GM12878 (cell line): ENCODE results near the gene AHNAK2. TPM values are rescaled to one million over a fixed set of nuclear protein-coding genes. Genes with fewer than 3 reads are reported as not detected.

ENCODE experiments used
- ATAC-seq: fragments of 200-7000 bp; cut with Tn5 transposase; 3 replicates; pipeline ENCODE4 v1.9.1; 2020; ENCODE audit warnings: mild to moderate bottlenecking, moderate library complexity
- BruUV-seq: library from RNA; stranded (reverse); fragments of 400-500 nt; replicated peaks from 2 replicates; lab custom pipeline; 2021; lab: Mats Ljungman, UMichigan
- CTCF ChIA-PET: fragments of 300-600 bp; sonication (Branson Sonifier 250); formaldehyde crosslinking; extraction: SDS; loops from one replicate; lab custom pipeline; 2021; ENCODE audit warnings: inconsistent platforms; lab: Yijun Ruan, JAX
- POLR2A ChIA-PET: fragments of 350-600 bp; formaldehyde crosslinking; extraction: SDS; loops from one replicate; lab custom pipeline; 2021; ENCODE audit warnings: inconsistent platforms; lab: Charles Lee
- RAD21 ChIA-PET: fragments of 300-600 bp; sonication (Branson Sonifier 250); formaldehyde crosslinking; loops from one replicate; lab custom pipeline; 2023; ENCODE audit warnings: antibody characterized with exemption; ENCODE audit not compliant: unreplicated experiment; lab: Charles Lee
- SMC1A ChIA-PET: fragments of 300-600 bp; sonication (Branson Sonifier 250); formaldehyde crosslinking; loops from one replicate; lab custom pipeline; 2023; ENCODE audit not compliant: unreplicated experiment, uncharacterized antibody; lab: Charles Lee
- DNase-seq: peaks from one replicate; pipeline ENCODE4 v3.0.0-alpha.2; 2011; ENCODE audit warnings: low read depth, low spot score
- FAIRE-seq: peaks from 3 replicates; lab custom pipeline; 2011; peaks lifted over from hg19 to GRCh38; lab: Jason Lieb, UNC
- H2AFZ ChIP-seq: 2 replicates; pipeline ENCODE4 v1.6.0; 2011; ENCODE audit warnings: low read depth, low read length, control low read depth; ENCODE audit not compliant: control insufficient read depth
- H3K27ac ChIP-seq: 2 replicates; pipeline ENCODE4 v1.5.1; 2011; ENCODE audit warnings: control low read depth; ENCODE audit not compliant: control insufficient read depth, insufficient read depth
- H3K27me3 ChIP-seq, 2 experiments: replicated peaks in 1 of 2; 2 replicates each; pipeline versions ENCODE4 v1.6.0 to v1.6.1; 2011; ENCODE audit warnings: low read length in 1 of 2; ENCODE audit not compliant: control insufficient read depth in 2 of 2, insufficient read depth in 2 of 2
- H3K36me3 ChIP-seq, 2 experiments: 2 replicates each; pipeline ENCODE4 v1.5.1; 2011; ENCODE audit warnings: low read length in 1 of 2; ENCODE audit not compliant: control insufficient read depth in 2 of 2, insufficient read depth in 2 of 2
- H3K4me1 ChIP-seq: 2 replicates; pipeline ENCODE4 v1.6.1; 2011; ENCODE audit warnings: mild to moderate bottlenecking, low read length, moderate library complexity, mixed read lengths; ENCODE audit not compliant: control insufficient read depth, insufficient read depth
- H3K4me2 ChIP-seq: 2 replicates; pipeline ENCODE4 v1.6.0; 2011; ENCODE audit warnings: control low read depth; ENCODE audit not compliant: control insufficient read depth, insufficient read depth
- H3K4me3 ChIP-seq: fragments of 200-600 bp; sonication (generic); 2 replicates; pipeline ENCODE4 v1.5.1; 2016
- H3K79me2 ChIP-seq: 2 replicates; pipeline ENCODE4 v1.6.0; 2011; ENCODE audit warnings: low read length; ENCODE audit not compliant: control insufficient read depth, insufficient read depth
- H3K9ac ChIP-seq: 2 replicates; pipeline ENCODE4 v1.8.0; 2011; ENCODE audit warnings: low read length, control low read depth, mixed read lengths; ENCODE audit not compliant: control insufficient read depth, insufficient read depth
- H3K9me3 ChIP-seq: replicated peaks from 3 replicates; pipeline ENCODE4 v1.5.1; 2011; ENCODE audit warnings: mild to moderate bottlenecking, low read length; ENCODE audit not compliant: control insufficient read depth, insufficient read depth
- H4K20me1 ChIP-seq: 2 replicates; pipeline ENCODE4 v1.6.0; 2011; ENCODE audit not compliant: control insufficient read depth, insufficient read depth
- CBX5 ChIP-seq: sonication (generic); IDR thresholded peaks from 2 replicates; pipeline ENCODE4 v1.6.1; 2016; ENCODE audit warnings: low read depth, moderate library complexity, mild to moderate bottlenecking, inconsistent platforms
- CHD4 ChIP-seq: fragments of 200-600 bp; sonication (generic); IDR thresholded peaks from 2 replicates; pipeline ENCODE4 v1.6.1; 2016; ENCODE audit warnings: mild to moderate bottlenecking
- ETV6 ChIP-seq, 2 experiments: fragments of 450-650 bp in 1 of 2; IDR thresholded peaks in 1 of 2; conservative IDR thresholded peaks in 1 of 2; 2 replicates each; pipeline ENCODE4 v1.6.1; 2014; ENCODE audit warnings: antibody characterized with exemption in 1 of 2, borderline replicate concordance in 1 of 2, low read depth in 1 of 2, mild to moderate bottlenecking in 1 of 2, moderate library complexity in 1 of 2
- JUND ChIP-seq: IDR thresholded peaks from 2 replicates; pipeline ENCODE4 v1.6.1; 2012; ENCODE audit warnings: low read depth, mild to moderate bottlenecking, low read length, improper control_type of control experiment, moderate library complexity
- MTA3 ChIP-seq: IDR thresholded peaks from 2 replicates; pipeline ENCODE4 v1.6.1; 2012; ENCODE audit warnings: low read length, inconsistent platforms, borderline replicate concordance
- RBBP5 ChIP-seq: fragments of 200-600 bp; sonication (generic); conservative IDR thresholded peaks from 2 replicates; pipeline ENCODE4 v1.6.1; 2016
- SMC3 ChIP-seq: IDR thresholded peaks from 2 replicates; pipeline ENCODE4 v1.6.1; 2011; ENCODE audit warnings: low read length, improper control_type of control experiment, borderline replicate concordance
- WGBS: methylation state at CpG from one replicate; pipeline ENCODE4 v1.1.6; 2016; ENCODE audit warnings: low lambda C conversion rate; ENCODE audit not compliant: insufficient replicate concordance, insufficient coverage; ENCODE audit errors: missing lambda C conversion rate; 5-methylcytosine and 5-hydroxymethylcytosine counted together
- in situ Hi-C: fragments of 300-500 bp; cut with MboI; formaldehyde crosslinking; loops from 9 replicates; pipeline ENCODE4 v1.14.3; 2018; ENCODE audit warnings: mixed read lengths
- intact Hi-C: fragments of 100-400 bp; cut with micrococcal nuclease; formaldehyde crosslinking; loops from one replicate; pipeline ENCODE4 v1.14.2; 2022; ENCODE audit not compliant: unreplicated experiment
- polyA plus RNA-seq, 11 experiments: library from polyadenylated mRNA; depleted of rRNA in 4 of 11; unstranded in 6 of 11; stranded (reverse) in 5 of 11; fragments of >200 nt; fragmentation: Nextera tagmentation in 4 of 11; fragmentation: Illumina TruSeq in 1 of 11; extraction: Ambion mirVana in 4 of 11; extraction: Trizol in 1 of 11; gene quantifications; 1 replicate in 1 of 11; 2 replicates in 10 of 11; pipeline versions ENCODE4 v1.2.1 to v1.2.3, GENCODE V29; 2011 to 2016; ENCODE audit warnings: inconsistent platforms in 2 of 11, missing spikeins in 2 of 11, low read depth in 1 of 11
- total RNA-seq, 4 experiments: library from RNA; depleted of rRNA in 3 of 4; stranded (reverse); fragments of >200 nt in 3 of 4; fragmentation: Illumina TruSeq in 1 of 4; extraction: Trizol in 1 of 4; gene quantifications; 2 replicates each; pipeline versions ENCODE4 v1.2.1 to v1.2.3, GENCODE V29; 2013 to 2021

AHNAK2 gene
- total and polyA plus RNA-seq, 10 of the 15 experiments (the other 5 are each of a cell fraction or from before 2014, with no cell fraction given) = 0.03 to 0.10 TPM; not detected in 8

DNA sequence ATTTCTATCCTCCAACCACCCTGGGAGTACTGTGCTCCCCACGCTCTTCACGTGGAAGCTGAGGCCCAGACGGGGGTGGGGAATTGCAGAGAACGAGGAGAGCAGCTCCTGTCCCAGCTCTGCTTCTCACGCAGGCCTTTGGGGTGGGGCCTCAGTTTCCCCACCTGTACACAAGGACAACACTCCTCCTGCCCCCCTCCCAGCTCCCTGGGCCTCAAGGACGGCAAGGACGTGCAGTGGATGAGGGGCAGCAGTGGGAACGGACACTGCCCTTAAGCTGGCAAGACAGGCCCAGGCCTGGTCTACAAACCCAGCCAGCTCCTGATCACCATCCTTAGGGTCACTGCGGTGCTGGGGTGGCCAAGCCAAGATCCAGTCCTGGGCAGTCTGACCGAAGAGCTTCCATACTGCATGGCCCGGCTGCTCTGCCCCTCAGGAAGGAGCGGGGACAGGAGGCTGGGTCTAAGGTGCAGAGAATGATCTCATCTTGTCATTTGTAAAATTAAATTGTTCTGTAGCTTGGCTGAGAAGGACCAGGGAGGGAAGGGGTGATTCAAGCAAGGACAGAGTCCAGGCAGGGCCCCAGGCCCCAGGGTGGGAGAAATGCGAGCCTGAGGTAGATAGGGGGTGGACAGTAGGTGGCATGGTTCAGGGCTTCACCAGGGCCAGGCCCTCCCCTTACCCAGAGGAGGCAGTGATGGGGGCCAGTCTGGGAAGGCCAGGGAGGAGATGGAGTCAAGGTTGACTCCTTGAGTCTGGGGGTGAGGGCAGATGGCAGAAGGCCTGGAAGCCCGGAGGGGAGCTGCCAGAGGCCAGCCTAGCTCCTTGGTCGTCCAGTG lies 6.1 kb upstream of the AHNAK2 start (continued):
- no peak for TF ChIP-seq ETV6 (conservative IDR thresholded peaks at IDR 0.05 in 1 of 2, IDR thresholded peaks at IDR 0.05 in 1 of 2; ENCODE audit: borderline replicate concordance in 1 of 2, low read depth in 1 of 2)
- no peak for TF ChIP-seq SMC3

DNA sequence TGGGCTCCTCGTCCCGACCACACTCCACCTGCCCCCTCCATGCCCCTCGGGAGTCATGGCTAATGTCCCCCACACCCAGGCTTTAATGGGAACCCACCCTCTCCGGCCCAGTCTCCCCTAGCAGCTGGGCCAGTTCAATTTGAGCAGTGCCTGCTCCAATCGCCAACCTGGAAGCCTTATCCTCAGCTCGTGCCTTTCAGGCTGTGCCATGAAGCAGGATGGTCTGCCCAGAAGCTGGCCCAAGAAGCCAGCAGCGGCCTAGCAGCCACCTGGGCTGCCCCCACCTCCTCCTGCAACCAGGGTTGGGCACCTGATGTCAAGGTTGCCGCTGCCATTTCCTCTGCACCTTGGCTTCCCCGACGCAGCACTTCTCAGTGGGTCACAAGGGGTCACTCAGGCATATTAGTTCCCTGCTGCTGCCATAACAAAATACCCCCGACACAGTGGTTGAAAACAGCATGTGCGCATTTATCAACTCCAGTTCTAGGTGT lies 5.1 kb upstream of the AHNAK2 start:
- H3K27ac ChIP-seq = no peak overlapping the region
- POLR2A ChIA-PET = no interaction called here
- H3K9me3 ChIP-seq = no peaks in the 10 kb centered on the region
- H4K20me1 ChIP-seq = no peaks in the 10 kb centered on the region
- DNase-seq (no peak), FAIRE-seq (no peak), ATAC-seq (no peak)
- CTCF ChIA-PET = interaction anchor here (1.1 to 1.5 kb wide), 2 partner anchors 8 to 62 kb away, joined by 7 to 9 read pairs; no protein-coding TSS in a partner anchor
- no peaks in the 10 kb centered on the region for H3K36me3 ChIP-seq
- WGBS = 35% methylated on average over 12 of the region's 12 CpGs
- H2AFZ ChIP-seq = no peak overlapping the region
- no peak for TF ChIP-seq MTA3
- no peak for TF ChIP-seq RBBP5
- TF ChIP-seq CBX5 = no peak
- no peak for TF ChIP-seq JUND
- no peak for TF ChIP-seq CHD4
- H3K79me2 ChIP-seq = no peaks in the 10 kb centered on the region
- no peak overlapping the region for H3K9ac ChIP-seq
- RAD21 ChIA-PET = interaction anchor here (3.0 kb wide), 2 partner anchors 35 to 62 kb away, joined by 13 to 15 read pairs; no protein-coding TSS in a partner anchor
- SMC1A ChIA-PET = no interaction called here
- in situ Hi-C loops (loop anchor here (5.0 kb wide), 1 partner anchor 64 kb away; no protein-coding TSS in a partner anchor), intact Hi-C loops (no loop called here)
- H3K27me3 ChIP-seq = peaks cover 0 to 2% of the 10 kb centered on the region in 2 experiments; a peak in 3 of 4 replicates
- no peak overlapping the region for H3K4me2 ChIP-seq
- BruUV-seq = no TSS peak
- no peaks in the 10 kb centered on the region for H3K4me1 ChIP-seq
- H3K4me3 ChIP-seq = no peak overlapping the region
